GM18526 (cell line): Measurements from ENCODE around the gene GET3.
A peak's percentile ranks its signal among the peaks of the same experiment; 100 is the strongest.

Source experiments
- POLR2A ChIP-seq: IDR thresholded peaks from 3 replicates; pipeline ENCODE4 v1.6.1; 2011; ENCODE audit not compliant: insufficient read length; ENCODE audit errors: extremely low read depth

Gene GET3

GRCh38 chr19:12791345-12792050, 54.2 kb downstream of the GET3 start, which contains the start of gene JUNB:
Gene JUNB (plus strand): TSS chr19:12791486. CDS start chr19:12791772, 286 bp downstream.
- peak; percentile 100 for TF ChIP-seq POLR2A

- TF ChIP-seq POLR2A = peak; percentile 38
Observed at GRCh38 chr19:12792051-12792852, 55.0 kb downstream of the GET3 start.

DNA sequence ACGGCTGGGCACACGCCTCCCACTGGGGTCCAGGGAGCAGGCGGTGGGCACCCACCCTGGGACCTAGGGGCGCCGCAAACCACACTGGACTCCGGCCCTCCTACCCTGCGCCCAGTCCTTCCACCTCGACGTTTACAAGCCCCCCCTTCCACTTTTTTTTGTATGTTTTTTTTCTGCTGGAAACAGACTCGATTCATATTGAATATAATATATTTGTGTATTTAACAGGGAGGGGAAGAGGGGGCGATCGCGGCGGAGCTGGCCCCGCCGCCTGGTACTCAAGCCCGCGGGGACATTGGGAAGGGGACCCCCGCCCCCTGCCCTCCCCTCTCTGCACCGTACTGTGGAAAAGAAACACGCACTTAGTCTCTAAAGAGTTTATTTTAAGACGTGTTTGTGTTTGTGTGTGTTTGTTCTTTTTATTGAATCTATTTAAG, 55.6 kb downstream of the GET3 start:
- no peak for TF ChIP-seq POLR2A

- TF ChIP-seq POLR2A = peak; percentile 86
Observed at GRCh38 chr19:12793290-12794195, 56.2 kb downstream of the GET3 start.

GRCh38 chr19:12794196-12794941, 57.1 kb downstream of the GET3 start:
- no peak for TF ChIP-seq POLR2A

DNA sequence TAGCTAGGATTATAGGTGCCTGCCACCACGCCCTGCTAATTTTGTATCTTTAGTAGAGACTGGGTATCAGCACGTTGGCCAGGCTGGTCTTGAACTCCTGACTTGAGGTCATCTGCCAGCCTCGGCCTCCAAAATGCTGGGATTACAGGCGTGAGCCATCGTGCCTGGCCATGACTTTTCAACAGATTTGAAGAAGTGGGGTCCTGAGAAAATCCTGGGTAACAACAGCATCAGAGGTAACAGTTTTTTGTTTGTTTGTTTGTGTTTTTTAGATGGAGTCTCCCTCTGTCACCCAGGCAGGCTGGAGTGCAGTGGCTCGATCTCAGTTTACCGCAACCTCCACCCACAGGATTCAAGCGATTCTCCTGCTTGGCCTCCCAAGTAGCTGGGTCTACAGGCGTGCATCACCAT, 57.7 kb downstream of the GET3 start:
- no peak for TF ChIP-seq POLR2A

GRCh38 chr19:12796146-12797071, 59.1 kb downstream of the GET3 start:
- no peak for TF ChIP-seq POLR2A

GRCh38 chr19:12797141-12797587, 59.9 kb downstream of the GET3 start:
- TF ChIP-seq POLR2A = no peak
